HL-60 (cell line): ENCODE measurements around the gene PITPNM3.

Experiments used
- CTCF ChIP-seq: IDR thresholded peaks from one replicate; pipeline ENCODE4 v1.5.1; 2011; ENCODE audit warnings: low read length, control low read depth, inconsistent platforms; ENCODE audit not compliant: insufficient read depth
- GABPA ChIP-seq: IDR thresholded peaks from 2 replicates; pipeline ENCODE4 v1.6.1; 2012; ENCODE audit warnings: low read depth
- POLR2AphosphoS5 ChIP-seq: IDR thresholded peaks from 2 replicates; pipeline ENCODE4 v1.6.1; 2012; ENCODE audit warnings: low read depth
- REST ChIP-seq: IDR thresholded peaks from 2 replicates; pipeline ENCODE4 v1.6.1; 2012; ENCODE audit warnings: low read depth; ENCODE audit not compliant: insufficient replicate concordance
- SPI1 ChIP-seq: IDR thresholded peaks from 2 replicates; pipeline ENCODE4 v1.6.1; 2012; ENCODE audit warnings: low read depth, mild to moderate bottlenecking, borderline replicate concordance

GRCh38 chr17:6456321-6456720 lies 100.0 kb downstream of the PITPNM3 start:
- TF ChIP-seq GABPA (no peak), CTCF (no peak), SPI1 (no peak), REST (no peak), POLR2AphosphoS5 (no peak)
